ENCODE measurements around the gene QKI. TPM values are rescaled to one million over a fixed set of nuclear protein-coding genes. Genes with fewer than 3 reads are reported as not detected.

QKI gene
- total and polyA plus RNA-seq, 2 donors (not counting 3 experiments of a cell fraction or from before 2014, with no cell fraction given): 178 to 232 TPM

GRCh38 chr6:163416557-163417253 lies 2.2 kb downstream of the QKI start:
- FAIRE-seq: peak; percentile 89
- CTCF ChIA-PET: interaction anchor here (0.9 to 3.6 kb wide), 20 partner anchors 9 to 1998 kb away, joined by 3 to 31 read pairs (median 5); no protein-coding TSS in a partner anchor
- H3K4me2 ChIP-seq (ENCODE audit: insufficient read depth, low read length): peak overlapping the region; percentile 98
- peak overlapping the region; percentile 98 for H3K9ac ChIP-seq (replicated peaks; ENCODE audit: extremely low read depth, insufficient read depth, low read length)
- intact Hi-C loops (cut with micrococcal nuclease): loop anchor here (1.0 to 10.0 kb wide), 19 partner anchors 44 to 1631 kb away; partner anchors contain the start of genes PACRG and PRKN
- peak; percentile 91 for DNase-seq (ENCODE audit: low read depth, low spot score)
- POLR2A ChIA-PET: interaction anchor here (1.1 to 1.8 kb wide), 3 partner anchors 10 to 81 kb away, joined by 3 to 6 read pairs (median 4); no protein-coding TSS in a partner anchor
- H4K20me1 ChIP-seq (replicated peaks; ENCODE audit: control insufficient read depth, extremely low read depth, insufficient read depth, low read length): peaks cover 19% of the 10 kb centered on the region
- H3K79me2 ChIP-seq (ENCODE audit: control insufficient read depth, insufficient read depth, low read length): peaks cover 71% of the 10 kb centered on the region
- no peak overlapping the region for H2AFZ ChIP-seq (ENCODE audit: low read depth, low read length)
- H3K4me1 ChIP-seq (ENCODE audit: control insufficient read depth, extremely low read depth, insufficient read depth, low read length): peaks cover 41% of the 10 kb centered on the region
- H3K36me3 ChIP-seq (ENCODE audit: control insufficient read depth in 2 of 2, extremely low read depth in 1 of 2, insufficient read depth in 2 of 2, low read length in 2 of 2): no peaks in the 10 kb centered on the region
- dilution Hi-C loops (cut with MboI; ENCODE audit: extremely low pct_ligation_motif_present, low sequenced_read_pairs): no loop called here
- peak overlapping the region; percentile 71 for H3K27ac ChIP-seq (ENCODE audit: insufficient read depth, low read depth, low read length)
- peak overlapping the region; percentile 84 to 94 (median 92) for H3K4me3 ChIP-seq (replicated peaks in 1 of 3; ENCODE audit: insufficient read depth in 1 of 3, low read depth in 1 of 3, low read length in 3 of 3)
- no peaks in the 10 kb centered on the region for H3K9me1 ChIP-seq (replicated peaks; ENCODE audit: control insufficient read depth, extremely low read depth, insufficient read depth, low read length)
- TF ChIP-seq CTCF (IDR thresholded peaks at IDR 0.05; ENCODE audit: extremely low read depth in 1 of 2, insufficient read depth in 1 of 2, low read depth in 1 of 2, low read length in 2 of 2): peak; percentile 31 to 41
- no peak for TF ChIP-seq POLR2AphosphoS5 (IDR thresholded peaks at IDR 0.05; ENCODE audit: insufficient read depth, low read depth, low read length)
- peak; percentile 48 for TF ChIP-seq POLR2A (IDR thresholded peaks at IDR 0.05; ENCODE audit: low read depth, low read length)
- no peak for TF ChIP-seq GATA2 (IDR thresholded peaks at IDR 0.05; ENCODE audit: insufficient read depth, insufficient read length, low read depth, low read length)
- no TSS peak for BruUV-seq (replicated peaks)
- no peaks in the 10 kb centered on the region for H3K9me3 ChIP-seq (replicated peaks; ENCODE audit: control insufficient read depth, insufficient read depth, low read length)
- no peaks in the 10 kb centered on the region for H3K27me3 ChIP-seq (ENCODE audit: control insufficient read depth in 2 of 2, insufficient read depth in 2 of 2, low read length in 2 of 2)

All from endothelial cell of umbilical vein (primary cell).